Activated CD8-positive, alpha-beta T cell treated with anti-CD3 and anti-CD28 coated beads for 36 hours (primary cell): Measurements from ENCODE around the gene MAGT1. TPM values are rescaled to one million over a fixed set of nuclear protein-coding genes. Genes with fewer than 3 reads are reported as not detected.
A peak's percentile ranks its signal among the peaks of the same experiment; 100 is the strongest.

ENCODE experiments used
- ATAC-seq: fragments of 200-7000 bp; cut with Tn5 transposase; one replicate; pipeline ENCODE4 v1.10.0; 2021; ENCODE audit warnings: mild to moderate bottlenecking, moderate library complexity
- CTCF ChIA-PET: fragments of 350-600 bp; sonication (Branson Sonifier 250); formaldehyde crosslinking; loops from one replicate; lab custom pipeline; 2021; ENCODE audit warnings: antibody characterized with exemption; lab: Charles Lee
- POLR2A ChIA-PET: fragments of 350-600 bp; sonication (Branson Sonifier 250); formaldehyde crosslinking; loops from one replicate; lab custom pipeline; 2021; ENCODE audit warnings: antibody characterized with exemption; lab: Charles Lee
- DNase-seq: peaks from one replicate; pipeline ENCODE4 v3.0.0-alpha.2; 2020
- H3K27ac Mint-ChIP-seq: one replicate; pipeline ENCODE4 v1.8.0; 2021; ENCODE audit warnings: mild to moderate bottlenecking, mixed read lengths
- H3K27me3 Mint-ChIP-seq: one replicate; pipeline ENCODE4 v1.8.0; 2021; ENCODE audit warnings: mixed read lengths
- H3K36me3 Mint-ChIP-seq: one replicate; pipeline ENCODE4 v1.8.0; 2021; ENCODE audit warnings: low read depth, mixed read lengths
- H3K4me1 Mint-ChIP-seq: one replicate; pipeline ENCODE4 v1.8.0; 2021; ENCODE audit warnings: low read depth, mixed read lengths
- H3K4me3 Mint-ChIP-seq: one replicate; pipeline ENCODE4 v1.8.0; 2021; ENCODE audit warnings: mild to moderate bottlenecking, moderate library complexity, mixed read lengths
- H3K9me3 Mint-ChIP-seq: one replicate; pipeline ENCODE4 v1.8.0; 2021; ENCODE audit warnings: mixed read lengths
- intact Hi-C: fragments of 100-400 bp; cut with micrococcal nuclease; formaldehyde crosslinking; loops from one replicate; pipeline ENCODE4 v1.10.0; 2022
- total RNA-seq, 2 experiments: library from RNA; stranded (reverse); gene quantifications; one replicate each; pipeline ENCODE4 v1.2.3, GENCODE V29; 2021
- TF ChIP-seq, protein P1 (sequence below): fragments of 200-600 bp; IDR thresholded peaks from one replicate; pipeline ENCODE4 v1.8.0; 2022; ENCODE audit warnings: antibody characterized with exemption, mild to moderate bottlenecking

The MAGT1 gene
- total RNA-seq, 2 experiments from 2014 or later = 33.2 to 33.7 TPM

DNA sequence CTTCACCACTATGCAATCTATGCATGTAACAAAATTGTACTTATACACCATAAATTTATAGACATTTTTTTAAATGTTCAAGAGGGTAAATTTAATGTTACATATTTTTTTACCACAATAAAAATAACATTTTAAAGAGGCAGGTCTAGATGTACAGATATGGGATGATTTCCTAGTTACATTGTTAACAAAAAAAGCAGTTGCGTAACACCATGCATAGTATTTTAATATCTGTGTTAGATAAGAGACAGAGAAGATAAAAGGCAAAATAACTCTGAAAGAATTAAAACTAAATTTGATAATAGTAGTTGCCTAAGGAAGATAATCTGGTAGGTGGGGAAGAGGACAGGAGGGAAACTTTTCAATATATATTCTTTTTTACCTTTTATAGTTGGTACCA is 100.1 kb downstream of the MAGT1 start:
- TF ChIP-seq, protein P1, sequence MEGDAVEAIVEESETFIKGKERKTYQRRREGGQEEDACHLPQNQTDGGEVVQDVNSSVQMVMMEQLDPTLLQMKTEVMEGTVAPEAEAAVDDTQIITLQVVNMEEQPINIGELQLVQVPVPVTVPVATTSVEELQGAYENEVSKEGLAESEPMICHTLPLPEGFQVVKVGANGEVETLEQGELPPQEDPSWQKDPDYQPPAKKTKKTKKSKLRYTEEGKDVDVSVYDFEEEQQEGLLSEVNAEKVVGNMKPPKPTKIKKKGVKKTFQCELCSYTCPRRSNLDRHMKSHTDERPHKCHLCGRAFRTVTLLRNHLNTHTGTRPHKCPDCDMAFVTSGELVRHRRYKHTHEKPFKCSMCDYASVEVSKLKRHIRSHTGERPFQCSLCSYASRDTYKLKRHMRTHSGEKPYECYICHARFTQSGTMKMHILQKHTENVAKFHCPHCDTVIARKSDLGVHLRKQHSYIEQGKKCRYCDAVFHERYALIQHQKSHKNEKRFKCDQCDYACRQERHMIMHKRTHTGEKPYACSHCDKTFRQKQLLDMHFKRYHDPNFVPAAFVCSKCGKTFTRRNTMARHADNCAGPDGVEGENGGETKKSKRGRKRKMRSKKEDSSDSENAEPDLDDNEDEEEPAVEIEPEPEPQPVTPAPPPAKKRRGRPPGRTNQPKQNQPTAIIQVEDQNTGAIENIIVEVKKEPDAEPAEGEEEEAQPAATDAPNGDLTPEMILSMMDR = no peak
- H3K4me3 Mint-ChIP-seq = no peak overlapping the region
- DNase-seq (no peak), ATAC-seq (no peak)
- no peaks in the 10 kb centered on the region for H3K36me3 Mint-ChIP-seq
- no peaks in the 10 kb centered on the region for H3K9me3 Mint-ChIP-seq
- no peaks in the 10 kb centered on the region for H3K27me3 Mint-ChIP-seq
- ChIA-PET POLR2A (no interaction called here), CTCF (no interaction called here)
- no peak overlapping the region for H3K27ac Mint-ChIP-seq
- no peaks in the 10 kb centered on the region for H3K4me1 Mint-ChIP-seq
- intact Hi-C loops = no loop called here

DNA sequence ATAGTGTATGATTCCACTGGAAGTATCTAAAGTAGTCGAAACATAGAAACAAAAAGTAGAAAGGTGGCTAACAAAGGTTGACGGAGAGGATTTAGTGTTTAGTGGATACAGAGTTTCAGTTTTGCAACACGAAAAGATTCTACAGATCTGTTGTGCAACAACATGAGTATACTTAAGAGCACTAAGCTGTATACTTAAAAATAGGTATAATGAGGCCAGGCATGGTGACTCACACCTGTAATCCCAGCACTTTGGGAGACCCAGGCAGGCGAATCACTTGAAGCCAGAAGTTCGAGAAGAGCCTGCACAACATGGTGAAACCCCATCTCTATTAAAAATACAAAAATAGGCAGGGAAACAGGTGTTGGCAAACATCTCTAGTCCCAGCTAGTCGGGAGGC is 101.3 kb downstream of the MAGT1 start:
- H3K9me3 Mint-ChIP-seq = no peaks in the 10 kb centered on the region
- no peaks in the 10 kb centered on the region for H3K4me1 Mint-ChIP-seq
- H3K36me3 Mint-ChIP-seq = no peaks in the 10 kb centered on the region
- H3K27me3 Mint-ChIP-seq = no peaks in the 10 kb centered on the region
- ChIA-PET POLR2A (no interaction called here), CTCF (no interaction called here)
- TF ChIP-seq, protein P1 = no peak
- intact Hi-C loops = no loop called here
- DNase-seq (no peak), ATAC-seq (no peak)
- no peak overlapping the region for H3K27ac Mint-ChIP-seq
- no peak overlapping the region for H3K4me3 Mint-ChIP-seq

DNA sequence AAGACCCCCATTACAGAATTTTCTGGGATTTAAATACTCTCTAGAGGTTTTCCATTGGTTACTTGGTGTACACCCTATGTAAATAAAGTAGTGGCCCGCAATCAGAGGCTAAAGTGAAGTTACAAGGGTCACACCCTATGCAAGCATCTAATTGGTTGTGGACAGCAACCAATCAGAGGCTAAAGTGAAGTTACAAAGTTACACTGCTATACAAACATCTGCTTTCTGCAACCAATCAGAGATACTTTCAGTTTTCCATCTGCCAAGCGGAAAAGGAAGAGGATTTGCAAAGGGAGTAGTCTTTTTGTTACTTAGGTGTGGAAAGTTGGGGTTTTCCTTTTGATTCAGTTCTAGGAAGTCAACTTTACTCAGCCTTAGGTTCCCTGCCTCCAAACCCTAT is 107.2 kb downstream of the MAGT1 start:
- peak overlapping the region; percentile 81 for H3K27ac Mint-ChIP-seq
- ChIA-PET POLR2A (interaction anchor here (0.7 kb wide), 1 partner anchor 11 kb away, joined by 3 read pairs; no protein-coding TSS in a partner anchor), CTCF (no interaction called here)
- TF ChIP-seq, protein P1 = no peak
- H3K9me3 Mint-ChIP-seq = no peaks in the 10 kb centered on the region
- intact Hi-C loops = loop anchor here (10.0 kb wide), 2 partner anchors 73 to 107 kb away; partner anchors contain the start of genes COX7B and MAGT1
- DNase-seq = peak; percentile 22
- peaks cover 4% of the 10 kb centered on the region for H3K36me3 Mint-ChIP-seq
- H3K4me3 Mint-ChIP-seq = peak overlapping the region; percentile 69
- H3K4me1 Mint-ChIP-seq = peaks cover 18% of the 10 kb centered on the region
- no peaks in the 10 kb centered on the region for H3K27me3 Mint-ChIP-seq
- ATAC-seq = peak; percentile 38

DNA sequence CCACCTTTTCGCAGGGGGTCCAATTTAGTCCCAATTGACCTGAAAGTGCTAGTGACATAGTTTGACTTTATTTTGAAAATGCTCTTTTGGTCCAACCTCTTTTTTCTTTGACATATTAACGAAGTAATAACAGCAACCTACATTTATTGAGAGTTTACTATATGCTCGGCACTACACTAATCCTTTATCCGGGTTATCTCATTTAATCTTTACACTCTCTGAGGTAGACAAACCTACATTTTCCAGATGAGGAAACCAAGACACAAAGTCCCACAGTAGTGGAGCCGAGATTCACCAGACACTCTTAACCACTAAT is 108.9 kb downstream of the MAGT1 start:
- no peak for DNase-seq
- H3K27ac Mint-ChIP-seq = peak overlapping the region; percentile 100
- POLR2A ChIA-PET = no interaction called here
- peaks cover 5% of the 10 kb centered on the region for H3K36me3 Mint-ChIP-seq
- H3K4me1 Mint-ChIP-seq = peaks cover 25% of the 10 kb centered on the region
- peak; percentile 19 for ATAC-seq
- H3K9me3 Mint-ChIP-seq = no peaks in the 10 kb centered on the region
- peak overlapping the region; percentile 95 for H3K4me3 Mint-ChIP-seq
- no peaks in the 10 kb centered on the region for H3K27me3 Mint-ChIP-seq
- TF ChIP-seq, protein P1 = no peak
- CTCF ChIA-PET = no interaction called here
- intact Hi-C loops = loop anchor here (10.0 kb wide), 2 partner anchors 72 to 108 kb away; partner anchors contain the start of genes COX7B and MAGT1

DNA sequence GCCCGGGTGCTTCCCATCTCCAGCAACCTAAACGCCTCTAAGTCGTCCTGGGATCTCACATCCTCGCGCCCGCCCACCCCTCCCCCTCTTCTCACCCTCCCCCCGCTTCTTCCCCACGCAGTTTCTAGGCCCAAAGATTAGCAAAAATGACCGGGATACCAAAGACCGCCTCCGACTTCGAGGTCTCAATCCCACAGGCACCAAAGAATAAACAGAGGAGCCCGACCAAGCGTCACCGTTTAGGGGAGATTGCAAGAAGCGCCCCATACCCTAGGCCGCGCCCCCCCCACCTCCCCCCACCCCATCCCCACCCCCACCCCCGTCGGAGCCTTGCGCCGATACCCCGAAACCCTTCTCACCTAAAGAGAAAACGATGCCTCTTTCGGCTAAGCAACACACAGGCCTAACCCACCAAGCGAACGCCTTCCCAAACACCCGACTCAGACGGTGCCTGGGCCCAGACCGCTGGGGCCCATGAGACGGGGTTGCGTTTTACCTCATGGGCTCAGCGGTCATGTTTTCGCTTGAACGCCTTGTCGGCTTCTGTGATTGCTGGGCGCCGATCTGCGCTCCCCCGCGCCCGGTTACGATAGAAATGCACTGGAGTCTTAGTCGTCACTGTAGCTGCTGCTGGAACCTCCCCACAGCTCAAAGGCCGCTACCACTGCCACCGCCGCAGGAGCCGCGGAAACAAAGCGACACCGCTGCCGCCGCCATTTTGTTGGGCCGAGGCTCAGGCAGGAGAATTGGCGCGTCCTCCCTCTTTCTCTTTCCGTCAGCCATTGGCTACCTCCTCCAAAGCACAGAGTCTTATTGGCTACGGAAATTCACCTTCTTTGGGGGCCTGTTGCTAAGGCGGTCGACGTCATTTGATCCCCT is 109.5 kb downstream of the MAGT1 start, which contains the start of gene ATRX:
Gene ATRX (minus strand): TSS at position 731 of the 879 bp plus-strand sequence. CDS start 215 bp downstream, at position 516.
- ATAC-seq (peak; percentile 94), DNase-seq (peak; percentile 82)
- peaks cover 28% of the 10 kb centered on the region for H3K4me1 Mint-ChIP-seq
- no peaks in the 10 kb centered on the region for H3K27me3 Mint-ChIP-seq
- TF ChIP-seq, protein P1 = no peak
- CTCF ChIA-PET = no interaction called here
- H3K36me3 Mint-ChIP-seq = peaks cover 8% of the 10 kb centered on the region
- POLR2A ChIA-PET = no interaction called here
- peak within 1 kb of the TSS; percentile 100 for H3K27ac Mint-ChIP-seq
- H3K9me3 Mint-ChIP-seq = no peaks in the 10 kb centered on the region
- H3K4me3 Mint-ChIP-seq = peak within 1 kb of the TSS; percentile 95
- intact Hi-C loops = loop anchor here (10.0 kb wide), 2 partner anchors 71 to 109 kb away; partner anchors contain the start of genes COX7B and MAGT1
